Calu3 (cell line): ENCODE data around the gene GTF2H4. TPM values are rescaled to one million over a fixed set of nuclear protein-coding genes. Genes with fewer than 3 reads are reported as not detected.

ENCODE experiments used
- BruUV-seq: library from RNA; stranded (reverse); fragments of 400-500 nt; replicated peaks from 2 replicates; lab custom pipeline; 2021; lab: Mats Ljungman, UMichigan
- CTCF ChIA-PET: fragments of 300-600 bp; sonication (Branson Sonifier 250); formaldehyde crosslinking; loops from one replicate; lab custom pipeline; 2022; ENCODE audit warnings: antibody characterized with exemption; lab: Charles Lee
- DNase-seq: peaks from one replicate; pipeline ENCODE4 v3.0.0; 2022
- H3K27ac Mint-ChIP-seq: one replicate; pipeline ENCODE4 v1.8.0; 2022; ENCODE audit warnings: mixed read lengths; ENCODE audit not compliant: unreplicated experiment
- H3K27me3 Mint-ChIP-seq: one replicate; pipeline ENCODE4 v1.8.0; 2022; ENCODE audit warnings: mixed read lengths; ENCODE audit not compliant: unreplicated experiment
- H3K36me3 Mint-ChIP-seq: one replicate; pipeline ENCODE4 v1.8.0; 2022; ENCODE audit warnings: mild to moderate bottlenecking, moderate library complexity, mixed read lengths; ENCODE audit not compliant: insufficient read depth, unreplicated experiment
- H3K4me1 Mint-ChIP-seq: one replicate; pipeline ENCODE4 v1.8.0; 2022; ENCODE audit warnings: mild to moderate bottlenecking, low read depth, mixed read lengths; ENCODE audit not compliant: unreplicated experiment
- H3K4me3 Mint-ChIP-seq: one replicate; pipeline ENCODE4 v1.8.0; 2022; ENCODE audit warnings: mild to moderate bottlenecking, low read depth, moderate library complexity, mixed read lengths; ENCODE audit not compliant: unreplicated experiment
- H3K9me3 Mint-ChIP-seq: one replicate; pipeline ENCODE4 v1.8.0; 2022; ENCODE audit warnings: low read depth, mixed read lengths; ENCODE audit not compliant: unreplicated experiment
- intact Hi-C: fragments of 100-400 bp; cut with micrococcal nuclease; formaldehyde crosslinking; loops from one replicate; pipeline ENCODE4 v1.10.0; 2022; ENCODE audit not compliant: unreplicated experiment
- total RNA-seq: library from RNA; stranded (reverse); gene quantifications from 2 replicates; pipeline ENCODE4 v1.2.3, GENCODE V29; 2022
- TF ChIP-seq, protein P1 (sequence below): fragments of 200-600 bp; IDR thresholded peaks from one replicate; pipeline ENCODE4 v1.8.0; 2022; ENCODE audit warnings: antibody characterized with exemption; ENCODE audit not compliant: unreplicated experiment

Gene GTF2H4
- total RNA-seq, 1 experiment from 2014 or later, result 80.0 TPM

DNA sequence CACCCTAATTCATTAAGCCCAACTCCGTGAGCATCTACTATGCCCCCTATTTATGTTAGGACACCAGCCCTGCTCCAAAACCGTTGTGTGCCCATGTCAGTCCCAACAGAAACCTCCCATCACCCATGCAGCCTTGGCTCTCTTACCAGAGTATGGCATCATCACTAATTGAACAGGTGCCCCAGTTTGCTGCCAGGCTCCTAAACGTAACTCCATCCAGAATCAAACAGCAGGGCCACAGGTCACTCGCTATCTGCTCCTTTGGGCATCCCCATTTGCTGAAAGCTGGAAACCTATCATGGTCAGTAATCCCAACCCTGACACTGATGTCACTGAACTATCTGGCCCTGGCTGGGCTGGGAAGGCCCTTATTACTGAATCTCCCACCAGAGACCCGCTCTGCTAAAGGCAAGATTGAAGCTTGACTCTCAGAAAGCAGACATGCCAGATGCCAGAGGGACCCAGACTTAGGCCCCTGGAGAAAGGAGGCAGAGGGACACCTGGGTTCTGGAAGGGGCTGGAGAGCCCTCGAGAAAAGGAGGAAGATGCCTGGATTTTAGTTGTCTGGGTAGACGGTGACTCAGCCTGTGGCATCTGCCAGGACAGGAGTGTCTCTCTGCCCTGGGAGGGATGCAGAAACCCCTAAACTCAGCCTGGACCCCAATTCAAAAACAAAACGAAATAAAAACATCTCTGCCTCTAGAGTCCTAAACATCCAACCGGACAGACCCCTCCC is 46.8 kb downstream of the GTF2H4 start:
- CTCF ChIA-PET, result interaction anchor here (1.3 to 1.6 kb wide), 3 partner anchors 12 to 116 kb away, joined by 3 to 7 read pairs (median 4); no protein-coding TSS in a partner anchor
- Mint-ChIP-seq H3K36me3 (no peaks in the 10 kb centered on the region), H3K27ac (no peak overlapping the region), H3K4me1 (no peaks in the 10 kb centered on the region), H3K27me3 (peaks cover 89% of the 10 kb centered on the region), H3K9me3 (peaks cover 12% of the 10 kb centered on the region), H3K4me3 (peak overlapping the region; percentile 46)
- intact Hi-C loops, result no loop called here
- TF ChIP-seq, protein P1, sequence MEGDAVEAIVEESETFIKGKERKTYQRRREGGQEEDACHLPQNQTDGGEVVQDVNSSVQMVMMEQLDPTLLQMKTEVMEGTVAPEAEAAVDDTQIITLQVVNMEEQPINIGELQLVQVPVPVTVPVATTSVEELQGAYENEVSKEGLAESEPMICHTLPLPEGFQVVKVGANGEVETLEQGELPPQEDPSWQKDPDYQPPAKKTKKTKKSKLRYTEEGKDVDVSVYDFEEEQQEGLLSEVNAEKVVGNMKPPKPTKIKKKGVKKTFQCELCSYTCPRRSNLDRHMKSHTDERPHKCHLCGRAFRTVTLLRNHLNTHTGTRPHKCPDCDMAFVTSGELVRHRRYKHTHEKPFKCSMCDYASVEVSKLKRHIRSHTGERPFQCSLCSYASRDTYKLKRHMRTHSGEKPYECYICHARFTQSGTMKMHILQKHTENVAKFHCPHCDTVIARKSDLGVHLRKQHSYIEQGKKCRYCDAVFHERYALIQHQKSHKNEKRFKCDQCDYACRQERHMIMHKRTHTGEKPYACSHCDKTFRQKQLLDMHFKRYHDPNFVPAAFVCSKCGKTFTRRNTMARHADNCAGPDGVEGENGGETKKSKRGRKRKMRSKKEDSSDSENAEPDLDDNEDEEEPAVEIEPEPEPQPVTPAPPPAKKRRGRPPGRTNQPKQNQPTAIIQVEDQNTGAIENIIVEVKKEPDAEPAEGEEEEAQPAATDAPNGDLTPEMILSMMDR, result no peak
- no TSS peak for BruUV-seq
- no peak for DNase-seq

DNA sequence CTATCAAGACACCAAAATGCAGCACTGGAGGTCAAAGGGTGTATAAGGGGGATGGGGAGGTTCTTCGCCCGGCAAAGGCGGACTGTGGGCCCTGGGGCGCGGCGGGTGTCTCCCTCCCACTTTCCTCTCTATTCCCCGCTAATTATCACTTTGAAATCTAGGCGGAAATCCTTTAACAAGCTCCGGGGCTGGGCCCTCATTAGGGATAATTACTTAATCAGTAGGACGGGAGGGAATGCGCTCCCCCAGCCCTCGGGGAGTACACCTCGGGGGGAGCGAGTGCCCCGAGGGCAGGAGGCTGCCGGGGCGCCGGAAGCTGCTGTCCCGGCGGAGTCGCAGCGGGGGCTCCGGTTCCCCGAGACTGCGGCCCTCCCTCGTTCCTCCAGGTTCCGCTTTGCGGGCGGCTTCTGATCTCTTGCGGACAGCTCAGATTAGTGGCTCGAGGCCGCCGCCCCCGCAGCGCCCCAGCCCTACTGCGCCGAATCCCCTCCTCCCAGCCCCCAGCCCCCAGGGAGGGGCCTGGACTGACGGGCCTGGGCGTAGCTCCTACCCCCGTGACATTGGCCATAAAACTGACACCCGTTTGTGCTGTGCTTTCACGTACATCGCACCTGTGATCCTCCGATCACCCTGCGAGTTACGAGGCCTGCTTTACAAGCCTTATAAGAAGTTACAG is 47.5 kb downstream of the GTF2H4 start:
- TF ChIP-seq, protein P1, result no peak
- intact Hi-C loops, result no loop called here
- H3K27ac Mint-ChIP-seq, result no peak overlapping the region
- CTCF ChIA-PET, result interaction anchor here (0.6 to 1.6 kb wide), 7 partner anchors 13 to 1173 kb away, joined by 3 to 7 read pairs (median 4); partner anchors contain the start of genes ATF6B and SFTA2
- no TSS peak for BruUV-seq
- H3K36me3 Mint-ChIP-seq, result no peaks in the 10 kb centered on the region
- peaks cover 82% of the 10 kb centered on the region for H3K27me3 Mint-ChIP-seq
- H3K4me1 Mint-ChIP-seq, result no peaks in the 10 kb centered on the region
- peak overlapping the region; percentile 46 for H3K4me3 Mint-ChIP-seq
- peaks cover 7% of the 10 kb centered on the region for H3K9me3 Mint-ChIP-seq
- DNase-seq, result peak; percentile 72

DNA sequence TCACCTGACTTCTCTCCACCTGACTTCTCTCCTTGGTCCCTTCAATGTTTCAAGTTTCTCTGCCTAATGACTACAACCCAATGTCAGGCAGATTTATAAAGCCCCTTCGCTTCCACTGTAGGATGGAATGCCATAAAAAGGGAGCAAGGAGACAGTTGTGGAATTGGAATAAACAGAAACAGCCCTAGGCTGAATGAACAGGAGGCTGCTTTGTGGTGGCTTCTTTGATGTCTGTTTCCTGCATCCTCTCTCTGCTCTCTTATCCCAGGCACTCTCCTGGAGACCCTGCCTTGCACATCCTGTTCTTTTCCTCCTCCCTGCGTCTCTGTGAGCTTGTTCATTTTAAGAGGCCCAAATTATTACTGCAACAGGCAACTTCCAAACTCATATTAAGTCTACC is 49.7 kb downstream of the GTF2H4 start:
- H3K27me3 Mint-ChIP-seq, result peaks cover 60% of the 10 kb centered on the region
- no peak overlapping the region for H3K4me3 Mint-ChIP-seq
- TF ChIP-seq, protein P1, result no peak
- H3K4me1 Mint-ChIP-seq, result peaks cover 8% of the 10 kb centered on the region
- no TSS peak for BruUV-seq
- H3K9me3 Mint-ChIP-seq, result no peaks in the 10 kb centered on the region
- intact Hi-C loops, result no loop called here
- DNase-seq, result no peak
- CTCF ChIA-PET, result interaction anchor here (0.7 kb wide), 1 partner anchor 10 kb away, joined by 5 read pairs; no protein-coding TSS in a partner anchor
- H3K36me3 Mint-ChIP-seq, result no peaks in the 10 kb centered on the region
- H3K27ac Mint-ChIP-seq, result no peak overlapping the region

DNA sequence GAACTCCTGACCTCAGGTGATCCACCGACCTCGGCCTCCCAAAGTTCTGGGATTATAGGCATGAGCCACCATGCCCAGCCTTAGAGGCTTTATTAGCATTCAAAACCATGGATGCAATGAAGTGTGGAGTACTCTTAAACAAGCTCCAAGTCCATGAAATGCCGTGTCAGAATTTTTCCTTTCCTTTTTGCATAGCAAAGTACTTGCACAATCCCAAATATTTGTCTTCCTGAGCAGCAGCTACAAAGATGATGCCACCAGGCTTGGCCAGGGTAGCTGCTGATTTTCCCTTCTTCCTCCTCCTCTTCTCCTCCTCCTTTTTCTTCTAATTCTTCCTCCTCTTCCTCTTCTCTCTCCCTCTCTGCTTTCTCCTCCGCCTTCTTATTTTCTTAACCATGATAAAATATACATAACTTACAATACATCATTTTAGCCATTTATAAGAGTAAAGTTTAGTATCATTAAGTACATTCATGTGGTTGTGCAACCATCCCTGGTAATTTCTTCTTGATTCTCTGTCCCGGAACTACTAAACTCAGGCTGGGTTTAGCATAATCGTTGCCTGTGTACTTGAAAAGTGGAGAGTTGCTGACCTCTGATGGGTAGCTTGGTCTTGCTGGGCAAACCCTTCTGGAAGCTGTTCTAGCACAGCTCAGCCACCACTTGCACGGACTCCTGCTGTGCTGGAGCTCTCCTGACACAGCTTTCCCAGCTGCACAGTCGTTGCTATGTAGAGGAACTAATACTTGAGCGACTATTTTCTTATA is 53.1 kb downstream of the GTF2H4 start:
- Mint-ChIP-seq H3K4me1 (peaks cover 28% of the 10 kb centered on the region), H3K36me3 (no peaks in the 10 kb centered on the region), H3K27ac (no peak overlapping the region), H3K4me3 (no peak overlapping the region), H3K9me3 (peaks cover 2% of the 10 kb centered on the region), H3K27me3 (peaks cover 46% of the 10 kb centered on the region)
- TF ChIP-seq, protein P1, result no peak
- BruUV-seq, result no TSS peak
- CTCF ChIA-PET, result interaction anchor here (0.7 to 1.5 kb wide), 5 partner anchors 13 to 110 kb away, joined by 3 to 6 read pairs (median 4); no protein-coding TSS in a partner anchor
- DNase-seq, result no peak
- intact Hi-C loops, result loop anchor here (5.0 kb wide), 1 partner anchor 44 kb away; no protein-coding TSS in a partner anchor
